GM19239 (cell line): ENCODE measurements around the gene SAP130.

Experiments used
- DNase-seq: peaks from one replicate; pipeline ENCODE4 v3.0.0; 2011; ENCODE audit warnings: low spot score; ENCODE audit not compliant: insufficient read length
- FAIRE-seq: peaks from 2 replicates; lab custom pipeline; 2011; peaks lifted over from hg19 to GRCh38; lab: Jason Lieb, UNC

Gene SAP130

GRCh38 chr2:127906206-127906926 is 121.5 kb downstream of the SAP130 start:
- DNase-seq (no peak), FAIRE-seq (no peak)

GRCh38 chr2:127901339-127902056 is 126.4 kb downstream of the SAP130 start:
- FAIRE-seq, result no peak

GRCh38 chr2:127897531-127898211 is 130.2 kb downstream of the SAP130 start:
- DNase-seq, result no peak
- FAIRE-seq, result no peak

More at GRCh38 chr2:127901339-127902056, 126.4 kb downstream of the SAP130 start:
- no peak for DNase-seq

- DNase-seq (no peak), FAIRE-seq (no peak)
Observed at GRCh38 chr2:127893494-127893893, 134.4 kb downstream of the SAP130 start.

GRCh38 chr2:127893033-127893432 is 134.8 kb downstream of the SAP130 start:
- FAIRE-seq (no peak), DNase-seq (no peak)

GRCh38 chr2:127891811-127892210 is 136.0 kb downstream of the SAP130 start:
- FAIRE-seq (no peak), DNase-seq (no peak)
